Measurements from ENCODE around the gene PRLR. TPM values are rescaled to one million over a fixed set of nuclear protein-coding genes. Genes with fewer than 3 reads are reported as not detected.

The PRLR gene
- total RNA-seq, 4 donors from 2014 or later, result 0.10 to 0.65 (median 0.39) TPM

DNA sequence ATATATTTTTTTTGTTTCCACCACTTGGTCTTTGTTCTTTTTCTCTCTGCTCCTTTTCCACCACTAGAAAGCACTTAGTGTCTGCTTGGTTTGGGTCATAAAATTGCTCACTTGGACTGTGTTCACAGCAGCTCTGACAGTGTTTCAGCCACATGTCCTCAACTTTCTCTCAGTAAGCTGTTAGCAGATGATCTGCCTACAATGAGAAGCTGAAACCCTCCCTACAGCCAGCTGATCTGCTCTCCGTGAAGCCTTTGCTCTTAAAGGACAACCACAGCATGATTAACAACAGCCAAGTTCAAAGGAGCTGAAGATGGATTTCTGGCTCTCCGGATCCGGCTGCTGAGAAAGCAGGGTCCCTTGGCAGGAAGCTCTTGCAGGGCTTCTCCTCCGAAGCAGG, 31.6 kb downstream of the PRLR start:
- H3K27me3 ChIP-seq, result no peaks in the 10 kb centered on the region
- TF ChIP-seq CTCF (IDR thresholded peaks at IDR 0.05 in 4 of 5, conservative IDR thresholded peaks at IDR 0.05 in 1 of 5) (no peak), POLR2A (IDR thresholded peaks at IDR 0.05) (no peak)
- no peak overlapping the region for H3K27ac ChIP-seq
- intact Hi-C loops (cut with DNase I; ENCODE audit: low total_unique reads), result no loop called here
- DNase-seq (no peak), ATAC-seq (no peak)
- in situ Hi-C loops (cut with MboI; ENCODE audit: low sequenced_read_pairs in 4 of 4), result no loop called here
- H3K9me3 ChIP-seq, result no peaks in the 10 kb centered on the region
- H3K36me3 ChIP-seq, result no peaks in the 10 kb centered on the region
- H3K4me3 ChIP-seq, result no peak overlapping the region
- no peaks in the 10 kb centered on the region for H3K4me1 ChIP-seq

DNA sequence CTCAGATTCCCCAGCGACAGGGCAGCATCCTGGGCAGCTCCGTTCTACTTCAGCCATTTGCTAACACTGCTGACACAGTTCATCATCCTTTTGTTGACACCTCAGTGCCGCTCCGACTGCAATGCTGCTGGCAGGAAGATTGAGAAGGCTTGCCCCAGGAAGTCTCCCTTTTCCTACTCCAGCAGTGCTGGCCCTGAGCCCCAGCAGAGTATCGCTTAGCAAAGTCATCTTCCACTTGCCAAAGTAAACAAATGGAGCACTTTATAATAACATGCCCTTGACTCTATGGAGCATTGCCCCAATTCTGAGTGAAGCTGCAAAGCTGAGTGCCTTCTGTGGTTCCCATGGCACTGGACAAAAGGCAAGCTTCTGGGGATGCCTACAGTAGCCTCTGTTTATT, 32.2 kb downstream of the PRLR start:
- H3K4me3 ChIP-seq, result no peak overlapping the region
- H3K36me3 ChIP-seq, result no peaks in the 10 kb centered on the region
- in situ Hi-C loops (cut with MboI; ENCODE audit: low sequenced_read_pairs in 4 of 4) (no loop called here), intact Hi-C loops (cut with DNase I; ENCODE audit: low total_unique reads) (no loop called here)
- no peak for TF ChIP-seq CTCF (IDR thresholded peaks at IDR 0.05 in 4 of 5, conservative IDR thresholded peaks at IDR 0.05 in 1 of 5)
- TF ChIP-seq POLR2A (IDR thresholded peaks at IDR 0.05), result no peak
- no peaks in the 10 kb centered on the region for H3K27me3 ChIP-seq
- no peaks in the 10 kb centered on the region for H3K4me1 ChIP-seq
- DNase-seq, result peak in 1 of 2 donors; percentile 40
- H3K27ac ChIP-seq, result no peak overlapping the region
- no peak for ATAC-seq
- H3K9me3 ChIP-seq, result no peaks in the 10 kb centered on the region

- TF ChIP-seq CTCF (IDR thresholded peaks at IDR 0.05 in 4 of 5, conservative IDR thresholded peaks at IDR 0.05 in 1 of 5), result no peak
- TF ChIP-seq POLR2A (IDR thresholded peaks at IDR 0.05), result no peak
- intact Hi-C loops (cut with DNase I; ENCODE audit: low total_unique reads), result no loop called here
- in situ Hi-C loops (cut with MboI; ENCODE audit: low sequenced_read_pairs in 4 of 4), result no loop called here
Observed at GRCh38 chr5:35197351-35197750, 32.9 kb downstream of the PRLR start.

GRCh38 chr5:35195472-35195852, 34.8 kb downstream of the PRLR start:
- H3K27ac ChIP-seq, result no peak overlapping the region
- H3K4me3 ChIP-seq, result no peak overlapping the region
- H3K4me1 ChIP-seq, result no peaks in the 10 kb centered on the region
- intact Hi-C loops (cut with DNase I; ENCODE audit: low total_unique reads) (no loop called here), in situ Hi-C loops (cut with MboI; ENCODE audit: low sequenced_read_pairs in 4 of 4) (no loop called here)
- H3K36me3 ChIP-seq, result no peaks in the 10 kb centered on the region
- DNase-seq, result no peak
- no peak for TF ChIP-seq POLR2A (IDR thresholded peaks at IDR 0.05)
- TF ChIP-seq CTCF (IDR thresholded peaks at IDR 0.05 in 4 of 5, conservative IDR thresholded peaks at IDR 0.05 in 1 of 5), result no peak
- ATAC-seq, result no peak
- no peaks in the 10 kb centered on the region for H3K9me3 ChIP-seq
- no peaks in the 10 kb centered on the region for H3K27me3 ChIP-seq

More at GRCh38 chr5:35197351-35197750, 32.9 kb downstream of the PRLR start:
- H3K9me3 ChIP-seq, result no peaks in the 10 kb centered on the region
- H3K27ac ChIP-seq, result no peak overlapping the region
- no peaks in the 10 kb centered on the region for H3K27me3 ChIP-seq
- no peak for DNase-seq
- H3K4me1 ChIP-seq, result no peaks in the 10 kb centered on the region
- H3K4me3 ChIP-seq, result no peak overlapping the region
- no peaks in the 10 kb centered on the region for H3K36me3 ChIP-seq
- ATAC-seq, result no peak

All from gastrocnemius medialis (tissue), 4 donors.